K562 (cell line): Measurements from ENCODE around the gene PLEKHM1. TPM values are rescaled to one million over a fixed set of nuclear protein-coding genes. Genes with fewer than 3 reads are reported as not detected.

Source experiments
- ARID2 ChIP-seq: fragments of 450-650 bp; IDR thresholded peaks from 2 replicates; pipeline ENCODE4 v1.6.1; 2017; ENCODE audit warnings: antibody characterized with exemption, mild to moderate bottlenecking
- BHLHE40 ChIP-seq: IDR thresholded peaks from 2 replicates; pipeline ENCODE4 v1.6.1; 2011; ENCODE audit warnings: low read length, improper control_type of control experiment
- BRCA1 ChIP-seq, 2 experiments: fragments of 450-650 bp in 1 of 2; sonication (generic) in 1 of 2; formaldehyde crosslinking in 1 of 2; IDR thresholded peaks; 2 replicates each; pipeline versions ENCODE4 v1.5.0 to v1.6.1; 2017 to 2020; ENCODE audit warnings: mild to moderate bottlenecking in 1 of 2, missing genetic modification reagents in 1 of 2
- CCNT2 ChIP-seq: IDR thresholded peaks from 2 replicates; pipeline ENCODE4 v1.6.1; 2011; ENCODE audit warnings: borderline replicate concordance, low read depth, mild to moderate bottlenecking, moderate library complexity, mixed read lengths, low read length; ENCODE audit not compliant: insufficient read length; ENCODE audit errors: extremely low read depth
- ELF1 ChIP-seq: fragments of 200-800 bp; sonication (Bioruptor generic); IDR thresholded peaks from 2 replicates; pipeline ENCODE4 v1.6.1; 2016; ENCODE audit warnings: missing genetic modification characterization, missing compliant biosample characterization
- ESRRB ChIP-seq: fragments of 250-450 bp; sonication (Bioruptor Pico); IDR thresholded peaks from 2 replicates; pipeline ENCODE4 v1.5.0; 2020; ENCODE audit warnings: mild to moderate bottlenecking, moderate library complexity, borderline replicate concordance
- MAFG ChIP-seq: fragments of 450-650 bp; conservative IDR thresholded peaks from 2 replicates; pipeline ENCODE4 v1.6.1; 2016; ENCODE audit warnings: missing genetic modification characterization, missing compliant biosample characterization
- MCM2 ChIP-seq: fragments of 450-650 bp; IDR thresholded peaks from 2 replicates; pipeline ENCODE4 v1.6.1; 2017; ENCODE audit warnings: low read depth, mild to moderate bottlenecking
- MTA1 ChIP-seq: fragments of 450-650 bp; IDR thresholded peaks from 2 replicates; pipeline ENCODE4 v1.6.1; 2017; ENCODE audit warnings: borderline replicate concordance
- SIRT6 ChIP-seq: IDR thresholded peaks from one replicate; pipeline ENCODE4 v1.6.1; 2012; ENCODE audit warnings: low read depth, mild to moderate bottlenecking, control low read depth, inconsistent platforms, low read length, moderate library complexity
- TCF3 ChIP-seq: sonication (generic); formaldehyde crosslinking; IDR thresholded peaks from 2 replicates; pipeline ENCODE4 v1.4.0; 2020; ENCODE audit warnings: mild to moderate bottlenecking, missing genetic modification reagents
- TEAD1 ChIP-seq, 2 experiments: fragments of 450-650 bp in 1 of 2; sonication (generic) in 1 of 2; formaldehyde crosslinking; IDR thresholded peaks; 2 replicates each; pipeline versions ENCODE4 v1.4.0 to v1.8.0; 2020 to 2022; ENCODE audit warnings: mild to moderate bottlenecking in 2 of 2, missing genetic modification reagents in 1 of 2
- TOE1 ChIP-seq, 2 experiments: fragments of 450-650 bp in 1 of 2; sonication (generic) in 1 of 2; formaldehyde crosslinking in 1 of 2; IDR thresholded peaks; 2 replicates each; pipeline versions ENCODE4 v1.7.1 to v1.8.0; 2016 to 2022; ENCODE audit warnings: borderline replicate concordance in 2 of 2, mild to moderate bottlenecking in 2 of 2, antibody characterized with exemption in 1 of 2, inconsistent platforms in 1 of 2, low read depth in 1 of 2, missing genetic modification reagents in 1 of 2, moderate library complexity in 1 of 2
- ZFP36 ChIP-seq: fragments of 150-350 bp; IDR thresholded peaks from 2 replicates; pipeline ENCODE4 v1.6.1; 2018; ENCODE audit warnings: low read length, low read depth; ENCODE audit not compliant: partially characterized antibody
- ZNF12 ChIP-seq: sonication (generic); formaldehyde crosslinking; IDR thresholded peaks from 2 replicates; pipeline ENCODE4 v1.4.0; 2020; ENCODE audit warnings: mild to moderate bottlenecking, missing genetic modification reagents
- ZNF121 ChIP-seq: sonication (generic); formaldehyde crosslinking; conservative IDR thresholded peaks from 2 replicates; pipeline ENCODE4 v1.8.0; 2022; ENCODE audit warnings: missing genetic modification reagents
- ZNF134 ChIP-seq: fragments of 250-450 bp; sonication (Bioruptor Pico); conservative IDR thresholded peaks from 2 replicates; pipeline ENCODE4 v1.4.0; 2020
- ZNF175 ChIP-seq: fragments of 200-800 bp; sonication (Bioruptor generic); IDR thresholded peaks from 2 replicates; pipeline ENCODE4 v1.6.1; 2016; ENCODE audit warnings: low read depth, mild to moderate bottlenecking, missing genetic modification characterization, missing compliant biosample characterization
- ZNF217 ChIP-seq: sonication (generic); formaldehyde crosslinking; IDR thresholded peaks from 2 replicates; pipeline ENCODE4 v1.8.0; 2022; ENCODE audit warnings: mild to moderate bottlenecking, missing genetic modification reagents
- ZNF354B ChIP-seq: fragments of 250-450 bp; sonication (Bioruptor Pico); IDR thresholded peaks from 2 replicates; pipeline ENCODE4 v1.4.0; 2020
- ZNF384 ChIP-seq: IDR thresholded peaks from 2 replicates; pipeline ENCODE4 v1.6.1; 2012; ENCODE audit warnings: low read depth, low read length, improper control_type of control experiment
- ZNF561 ChIP-seq: fragments of 450-650 bp; formaldehyde crosslinking; conservative IDR thresholded peaks from 2 replicates; pipeline ENCODE4 v1.4.0; 2020; ENCODE audit warnings: mild to moderate bottlenecking, moderate library complexity
- ZNF644 ChIP-seq: fragments of 200-800 bp; sonication (Bioruptor generic); IDR thresholded peaks from 2 replicates; pipeline ENCODE4 v1.6.1; 2016; ENCODE audit warnings: low read depth, missing genetic modification characterization, missing compliant biosample characterization
- polyA plus RNA-seq, 8 experiments: library from polyadenylated mRNA; depleted of rRNA in 4 of 8; stranded (reverse) in 5 of 8; unstranded in 3 of 8; fragments of >200 nt; fragmentation: Nextera tagmentation in 2 of 8; fragmentation: Illumina TruSeq in 1 of 8; extraction: Ambion mirVana in 2 of 8; extraction: Trizol in 1 of 8; gene quantifications; 2 replicates each; pipeline versions ENCODE4 v1.2.1 to v1.2.3, GENCODE V29; 2011 to 2014; ENCODE audit warnings: inconsistent platforms in 1 of 8, missing spikeins in 1 of 8
- total RNA-seq, 7 experiments: library from RNA; depleted of rRNA in 6 of 7; stranded (reverse); fragments of >200 nt in 6 of 7; fragmentation: Illumina TruSeq in 2 of 7; extraction: Trizol in 2 of 7; gene quantifications; 2 replicates each; pipeline versions ENCODE4 v1.2.1 to v1.2.3, GENCODE V29; 2011 to 2021; ENCODE audit warnings: low replicate concordance in 1 of 7
- TF ChIP-seq, protein P1 (sequence below): fragments of 450-650 bp; formaldehyde crosslinking; IDR thresholded peaks from 2 replicates; pipeline ENCODE4 v1.4.0; 2020; ENCODE audit warnings: mild to moderate bottlenecking, moderate library complexity
- TF ChIP-seq, protein P2 (sequence below): fragments of 450-650 bp; formaldehyde crosslinking; IDR thresholded peaks from 2 replicates; pipeline ENCODE4 v1.4.0; 2022; ENCODE audit warnings: mild to moderate bottlenecking, moderate library complexity
- TF ChIP-seq, protein P3 (sequence below): fragments of 450-650 bp; IDR thresholded peaks from 2 replicates; pipeline ENCODE4 v1.6.1; 2016
- TF ChIP-seq, protein P4 (sequence below): fragments of 250-450 bp; sonication (Bioruptor Pico); IDR thresholded peaks from 2 replicates; pipeline ENCODE4 v1.8.0; 2022; ENCODE audit warnings: moderate library complexity, mild to moderate bottlenecking, inconsistent platforms

Gene PLEKHM1
- total and polyA plus RNA-seq, 9 of the 15 experiments (the other 6 are each of a cell fraction or from before 2014, with no cell fraction given) = 0.13 to 23.3 (median 5.7) TPM

DNA sequence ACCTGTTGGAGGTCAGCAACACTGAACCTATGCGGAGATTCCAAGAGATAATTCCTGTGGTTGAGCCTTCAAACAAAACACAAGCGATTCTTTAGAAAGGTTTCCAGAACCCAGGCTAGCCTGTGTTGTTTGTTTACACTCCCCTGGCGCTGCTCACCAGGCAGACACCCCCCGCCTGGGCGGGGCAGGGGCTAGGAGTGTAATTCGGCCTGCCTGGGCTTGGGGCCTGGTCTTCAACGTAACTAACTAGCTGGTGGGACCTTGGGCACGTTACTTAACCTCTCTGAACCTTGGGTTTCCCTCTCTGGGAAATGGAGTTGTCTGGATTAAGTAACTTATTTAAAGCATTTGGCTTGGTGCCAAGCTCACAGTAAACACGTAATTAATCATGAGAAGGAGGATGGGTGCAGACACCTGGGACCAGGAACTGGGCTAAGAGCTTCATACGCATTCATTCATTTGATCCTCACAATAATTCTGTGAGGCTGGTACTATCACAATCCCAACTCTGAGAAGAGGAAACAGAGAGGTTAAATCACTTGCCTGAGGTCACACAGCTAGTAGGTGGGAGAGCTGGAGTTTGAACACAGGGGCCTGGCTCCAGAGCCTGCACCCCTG lies 50.3 kb downstream of the PLEKHM1 start (continued):
- TF ChIP-seq, protein P1, sequence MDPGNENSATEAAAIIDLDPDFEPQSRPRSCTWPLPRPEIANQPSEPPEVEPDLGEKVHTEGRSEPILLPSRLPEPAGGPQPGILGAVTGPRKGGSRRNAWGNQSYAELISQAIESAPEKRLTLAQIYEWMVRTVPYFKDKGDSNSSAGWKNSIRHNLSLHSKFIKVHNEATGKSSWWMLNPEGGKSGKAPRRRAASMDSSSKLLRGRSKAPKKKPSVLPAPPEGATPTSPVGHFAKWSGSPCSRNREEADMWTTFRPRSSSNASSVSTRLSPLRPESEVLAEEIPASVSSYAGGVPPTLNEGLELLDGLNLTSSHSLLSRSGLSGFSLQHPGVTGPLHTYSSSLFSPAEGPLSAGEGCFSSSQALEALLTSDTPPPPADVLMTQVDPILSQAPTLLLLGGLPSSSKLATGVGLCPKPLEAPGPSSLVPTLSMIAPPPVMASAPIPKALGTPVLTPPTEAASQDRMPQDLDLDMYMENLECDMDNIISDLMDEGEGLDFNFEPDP (CRISPR knock-in tag) = no peak
- TF ChIP-seq ZNF175 (CRISPR knock-in tag) (no peak), CCNT2 (no peak), BHLHE40 (no peak), ZNF121 (CRISPR knock-in tag) (no peak), ZNF561 (no peak), ARID2 (no peak), TOE1 (IDR thresholded peaks at IDR 0.05; ENCODE audit: borderline replicate concordance) (no peak), TOE1 (CRISPR knock-in tag; IDR thresholded peaks at IDR 0.05; ENCODE audit: borderline replicate concordance, low read depth) (no peak), ZNF354B (CRISPR knock-in tag) (no peak), ZNF134 (CRISPR knock-in tag) (no peak), ESRRB (no peak), ELF1 (tag) (no peak), ZNF384 (no peak), MCM2 (no peak), BRCA1 (IDR thresholded peaks at IDR 0.05) (no peak), BRCA1 (CRISPR knock-in tag; IDR thresholded peaks at IDR 0.05) (no peak), TEAD1 (CRISPR knock-in tag; IDR thresholded peaks at IDR 0.05) (no peak), ZFP36 (peak; percentile 71), ZNF217 (CRISPR knock-in tag) (no peak), ZNF644 (tag) (no peak), MAFG (tag) (no peak), TCF3 (CRISPR knock-in tag) (no peak), MTA1 (no peak), ZNF12 (CRISPR knock-in tag) (no peak), SIRT6 (no peak)
- TF ChIP-seq, protein P2, sequence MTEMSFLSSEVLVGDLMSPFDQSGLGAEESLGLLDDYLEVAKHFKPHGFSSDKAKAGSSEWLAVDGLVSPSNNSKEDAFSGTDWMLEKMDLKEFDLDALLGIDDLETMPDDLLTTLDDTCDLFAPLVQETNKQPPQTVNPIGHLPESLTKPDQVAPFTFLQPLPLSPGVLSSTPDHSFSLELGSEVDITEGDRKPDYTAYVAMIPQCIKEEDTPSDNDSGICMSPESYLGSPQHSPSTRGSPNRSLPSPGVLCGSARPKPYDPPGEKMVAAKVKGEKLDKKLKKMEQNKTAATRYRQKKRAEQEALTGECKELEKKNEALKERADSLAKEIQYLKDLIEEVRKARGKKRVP (CRISPR knock-in tag) = no peak
- TF ChIP-seq, protein P3, sequence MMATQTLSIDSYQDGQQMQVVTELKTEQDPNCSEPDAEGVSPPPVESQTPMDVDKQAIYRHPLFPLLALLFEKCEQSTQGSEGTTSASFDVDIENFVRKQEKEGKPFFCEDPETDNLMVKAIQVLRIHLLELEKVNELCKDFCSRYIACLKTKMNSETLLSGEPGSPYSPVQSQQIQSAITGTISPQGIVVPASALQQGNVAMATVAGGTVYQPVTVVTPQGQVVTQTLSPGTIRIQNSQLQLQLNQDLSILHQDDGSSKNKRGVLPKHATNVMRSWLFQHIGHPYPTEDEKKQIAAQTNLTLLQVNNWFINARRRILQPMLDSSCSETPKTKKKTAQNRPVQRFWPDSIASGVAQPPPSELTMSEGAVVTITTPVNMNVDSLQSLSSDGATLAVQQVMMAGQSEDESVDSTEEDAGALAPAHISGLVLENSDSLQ = peak; percentile 53; the same call in 1 of the 2 replicates
- TF ChIP-seq, protein P4, sequence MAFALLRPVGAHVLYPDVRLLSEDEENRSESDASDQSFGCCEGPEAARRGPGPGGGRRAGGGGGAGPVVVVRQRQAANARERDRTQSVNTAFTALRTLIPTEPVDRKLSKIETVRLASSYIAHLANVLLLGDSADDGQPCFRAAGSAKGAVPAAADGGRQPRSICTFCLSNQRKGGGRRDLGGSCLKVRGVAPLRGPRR = no peak
